ENCODE measurements around the gene KIAA1671.

KIAA1671 gene

GRCh38 chr22:25021976-25022711 lies 69.6 kb downstream of the KIAA1671 start:
- TF ChIP-seq Cebpa-rat (IDR thresholded peaks at IDR 0.05): no peak
- H3K9ac ChIP-seq: no peak overlapping the region

GRCh38 chr22:25023879-25024278 lies 71.4 kb downstream of the KIAA1671 start:
- Histone ChIP-seq H3K4me1 (peaks cover 0 to 29% (median 10%) of the 10 kb centered on the region in 10 experiments; a peak in 11 of 20 replicates), H3K9me3 (replicated peaks in 1 of 11) (no peaks in the 10 kb centered on the region), H4K20me1 (no peaks in the 10 kb centered on the region; a peak in 1 of 22 replicates), H3K4me2 (no peak overlapping the region), H3K27me3 (no peaks in the 10 kb centered on the region), H3K9ac (no peak overlapping the region), H3K4me3 (no peak overlapping the region), H3K36me3 (no peaks in the 10 kb centered on the region), H3K27ac (no peak overlapping the region)
- no peak for TF ChIP-seq Cebpa-rat (IDR thresholded peaks at IDR 0.05)

More at GRCh38 chr22:25021976-25022711, 69.6 kb downstream of the KIAA1671 start:
- no peak overlapping the region for H3K4me3 ChIP-seq
- no peak overlapping the region for H3K27ac ChIP-seq
- H3K4me2 ChIP-seq: no peak overlapping the region
- H3K4me1 ChIP-seq: peaks cover 0 to 22% (median 10%) of the 10 kb centered on the region in 10 experiments; a peak in 11 of 20 replicates
- H3K9me3 ChIP-seq (replicated peaks in 1 of 11): no peaks in the 10 kb centered on the region
- H3K36me3 ChIP-seq: no peaks in the 10 kb centered on the region
- no peaks in the 10 kb centered on the region for H3K27me3 ChIP-seq
- H4K20me1 ChIP-seq: no peaks in the 10 kb centered on the region; a peak in 1 of 22 replicates

- H3K9me3 ChIP-seq (replicated peaks in 1 of 11): no peaks in the 10 kb centered on the region
- peaks cover 0 to 29% (median 10%) of the 10 kb centered on the region in 10 experiments; a peak in 11 of 20 replicates for H3K4me1 ChIP-seq
- H3K27ac ChIP-seq: no peak overlapping the region
- H3K4me3 ChIP-seq: no peak overlapping the region
- no peak overlapping the region for H3K9ac ChIP-seq
- no peaks in the 10 kb centered on the region for H3K36me3 ChIP-seq
- no peaks in the 10 kb centered on the region; a peak in 1 of 22 replicates for H4K20me1 ChIP-seq
- H3K4me2 ChIP-seq: no peak overlapping the region
- H3K27me3 ChIP-seq: no peaks in the 10 kb centered on the region
- TF ChIP-seq Cebpa-rat (IDR thresholded peaks at IDR 0.05): no peak
Observed at GRCh38 chr22:25024895-25025294, 72.4 kb downstream of the KIAA1671 start.

GRCh38 chr22:25025491-25026400 lies 73.2 kb downstream of the KIAA1671 start:
- Histone ChIP-seq H3K27ac (peak overlapping the region in 4 of 11 experiments; percentile 20 to 55 (median 32); a peak in 6 of 22 replicates), H3K9ac (peak overlapping the region in 2 of 11 experiments; percentile 0 to 42; a peak in 3 of 22 replicates), H3K4me1 (peaks cover 0 to 29% (median 10%) of the 10 kb centered on the region in 10 experiments; a peak in 11 of 20 replicates), H3K4me3 (no peak overlapping the region), H3K27me3 (no peaks in the 10 kb centered on the region), H4K20me1 (no peaks in the 10 kb centered on the region; a peak in 1 of 22 replicates), H3K36me3 (no peaks in the 10 kb centered on the region), H3K4me2 (peak overlapping the region in 5 of 11 experiments; percentile 50 to 83 (median 78); a peak in 10 of 22 replicates), H3K9me3 (replicated peaks in 1 of 11) (no peaks in the 10 kb centered on the region)
- TF ChIP-seq Cebpa-rat (IDR thresholded peaks at IDR 0.05): no peak

- peak overlapping the region in 4 of 11 experiments; percentile 65 to 83 (median 78); a peak in 8 of 22 replicates for H3K4me2 ChIP-seq
Observed at GRCh38 chr22:25027043-25027906, 74.8 kb downstream of the KIAA1671 start.

GRCh38 chr22:25027959-25028840 lies 75.7 kb downstream of the KIAA1671 start:
- Histone ChIP-seq H3K27ac (no peak overlapping the region), H3K4me3 (no peak overlapping the region), H3K27me3 (no peaks in the 10 kb centered on the region), H3K4me1 (peaks cover 0 to 29% (median 10%) of the 10 kb centered on the region in 10 experiments; a peak in 11 of 20 replicates), H3K9me3 (replicated peaks in 1 of 11) (no peaks in the 10 kb centered on the region), H3K36me3 (no peaks in the 10 kb centered on the region), H3K9ac (no peak overlapping the region), H4K20me1 (no peaks in the 10 kb centered on the region; a peak in 1 of 22 replicates), H3K4me2 (no peak overlapping the region)
- no peak for TF ChIP-seq Cebpa-rat (IDR thresholded peaks at IDR 0.05)

More at GRCh38 chr22:25027043-25027906, 74.8 kb downstream of the KIAA1671 start:
- H4K20me1 ChIP-seq: no peaks in the 10 kb centered on the region; a peak in 1 of 22 replicates
- no peaks in the 10 kb centered on the region for H3K36me3 ChIP-seq
- H3K4me3 ChIP-seq: no peak overlapping the region
- peaks cover 0 to 29% (median 10%) of the 10 kb centered on the region in 10 experiments; a peak in 11 of 20 replicates for H3K4me1 ChIP-seq
- H3K27me3 ChIP-seq: no peaks in the 10 kb centered on the region
- no peaks in the 10 kb centered on the region for H3K9me3 ChIP-seq (replicated peaks in 1 of 11)
- TF ChIP-seq Cebpa-rat (IDR thresholded peaks at IDR 0.05): no peak
- no peak overlapping the region for H3K9ac ChIP-seq
- peak overlapping the region in 1 of 11 experiments; percentile 39; a peak in 2 of 22 replicates for H3K27ac ChIP-seq

- H3K27ac ChIP-seq: no peak overlapping the region
- H3K4me2 ChIP-seq: no peak overlapping the region
- H3K27me3 ChIP-seq: no peaks in the 10 kb centered on the region
- no peaks in the 10 kb centered on the region; a peak in 1 of 22 replicates for H4K20me1 ChIP-seq
- no peaks in the 10 kb centered on the region for H3K36me3 ChIP-seq
- no peaks in the 10 kb centered on the region for H3K9me3 ChIP-seq (replicated peaks in 1 of 11)
- H3K9ac ChIP-seq: no peak overlapping the region
- no peak for TF ChIP-seq Cebpa-rat (IDR thresholded peaks at IDR 0.05)
- no peak overlapping the region for H3K4me3 ChIP-seq
- peaks cover 0 to 29% (median 10%) of the 10 kb centered on the region in 10 experiments; a peak in 11 of 20 replicates for H3K4me1 ChIP-seq
Observed at GRCh38 chr22:25028841-25029141, 76.3 kb downstream of the KIAA1671 start.

GRCh38 chr22:25029181-25029580 lies 76.7 kb downstream of the KIAA1671 start:
- Histone ChIP-seq H3K9me3 (replicated peaks in 1 of 11) (no peaks in the 10 kb centered on the region), H3K4me1 (peaks cover 0 to 29% (median 10%) of the 10 kb centered on the region in 10 experiments; a peak in 11 of 20 replicates), H3K27ac (no peak overlapping the region), H4K20me1 (no peaks in the 10 kb centered on the region; a peak in 1 of 22 replicates), H3K4me3 (no peak overlapping the region), H3K27me3 (no peaks in the 10 kb centered on the region), H3K9ac (no peak overlapping the region), H3K36me3 (no peaks in the 10 kb centered on the region), H3K4me2 (no peak overlapping the region)
- no peak for TF ChIP-seq Cebpa-rat (IDR thresholded peaks at IDR 0.05)
